OCI-LY7 (cell line): Measurements from ENCODE around the gene CACNB2. TPM values are rescaled to one million over a fixed set of nuclear protein-coding genes. Genes with fewer than 3 reads are reported as not detected.

Experiments
- BruUV-seq: library from RNA; stranded (reverse); fragments of 400-500 nt; replicated peaks from 2 replicates; lab custom pipeline; 2021; lab: Mats Ljungman, UMichigan
- CTCF ChIA-PET: fragments of 300-600 bp; sonication (Branson Sonifier 250); formaldehyde crosslinking; loops from one replicate; lab custom pipeline; 2022; ENCODE audit warnings: antibody characterized with exemption; ENCODE audit not compliant: unreplicated experiment; lab: Charles Lee
- POLR2A ChIA-PET: fragments of 300-600 bp; sonication (Branson Sonifier 250); formaldehyde crosslinking; loops from one replicate; lab custom pipeline; 2022; ENCODE audit warnings: antibody characterized with exemption; lab: Charles Lee
- DNase-seq: peaks from one replicate; pipeline ENCODE4 v3.0.0-alpha.2; 2015; ENCODE audit warnings: low spot score
- H2AFZ ChIP-seq: fragments of 200-600 bp; sonication (generic), shearing (Covaris generic); 2 replicates; pipeline ENCODE4 v1.6.1; 2014; ENCODE audit warnings: mild to moderate bottlenecking, antibody characterized with exemption, low read length, moderate library complexity
- H3K27ac ChIP-seq: fragments of 200-600 bp; sonication (generic); 2 replicates; pipeline ENCODE4 v1.5.1; 2014; ENCODE audit warnings: mixed run types, low read depth, mild to moderate bottlenecking, moderate library complexity, low read length, inconsistent platforms; ENCODE audit not compliant: poor library complexity, severe bottlenecking
- H3K36me3 ChIP-seq: fragments of 200-600 bp; sonication (generic); 2 replicates; pipeline ENCODE4 v1.6.1; 2014; ENCODE audit warnings: mild to moderate bottlenecking, antibody characterized with exemption, low read length, moderate library complexity, mixed read lengths; ENCODE audit not compliant: insufficient read depth
- H3K4me1 ChIP-seq: fragments of 200-600 bp; sonication (generic); 2 replicates; pipeline ENCODE4 v1.5.1; 2014; ENCODE audit warnings: mild to moderate bottlenecking, low read length; ENCODE audit not compliant: insufficient read depth, poor library complexity, severe bottlenecking
- H3K4me2 ChIP-seq: fragments of 200-600 bp; sonication (generic); 2 replicates; pipeline ENCODE4 v1.6.1; 2014; ENCODE audit warnings: mild to moderate bottlenecking, low read length
- H3K4me3 ChIP-seq: fragments of 200-600 bp; sonication (generic); 2 replicates; pipeline ENCODE4 v1.5.1; 2014; ENCODE audit warnings: mild to moderate bottlenecking, low read depth, low read length; ENCODE audit not compliant: poor library complexity, severe bottlenecking
- H3K79me2 ChIP-seq: fragments of 200-600 bp; sonication (generic); 2 replicates; pipeline ENCODE4 v1.6.1; 2016; ENCODE audit warnings: low read depth, mild to moderate bottlenecking, low read length, moderate library complexity, mixed read lengths; ENCODE audit not compliant: insufficient read depth
- H3K9me2 ChIP-seq: fragments of 200-600 bp; sonication (generic); 2 replicates; pipeline ENCODE4 v1.6.1; 2016; ENCODE audit warnings: mild to moderate bottlenecking, low read length, mixed read lengths; ENCODE audit not compliant: insufficient read depth
- H3K9me3 ChIP-seq: fragments of 200-600 bp; sonication (generic); 2 replicates; pipeline ENCODE4 v1.6.1; 2014; ENCODE audit warnings: mild to moderate bottlenecking, mixed run types, low read length, mixed read lengths
- H4K20me1 ChIP-seq: fragments of 200-600 bp; sonication (generic); 2 replicates; pipeline ENCODE4 v1.6.1; 2014; ENCODE audit warnings: mild to moderate bottlenecking, antibody characterized with exemption, low read length, moderate library complexity, mixed read lengths; ENCODE audit not compliant: insufficient read depth
- CTCF ChIP-seq: fragments of 200-600 bp; sonication (generic); conservative IDR thresholded peaks from 2 replicates; pipeline ENCODE4 v1.5.1; 2014; ENCODE audit warnings: mild to moderate bottlenecking, antibody characterized with exemption, low read length, moderate library complexity, mixed read lengths
- EZH2phosphoT487 ChIP-seq: fragments of 200-600 bp; sonication (generic); IDR thresholded peaks from 2 replicates; pipeline ENCODE4 v1.6.1; 2018; ENCODE audit warnings: low read depth, borderline replicate concordance, mild to moderate bottlenecking, mixed run types, antibody characterized with exemption, low read length, moderate library complexity, mixed read lengths
- intact Hi-C: fragments of 100-400 bp; cut with micrococcal nuclease; formaldehyde crosslinking; loops from one replicate; pipeline ENCODE4 v1.10.0; 2022; ENCODE audit not compliant: unreplicated experiment
- total RNA-seq, 2 experiments: library from RNA; depleted of rRNA in 1 of 2; stranded (reverse); fragments of >200 nt in 1 of 2; shearing (Covaris generic) in 1 of 2; gene quantifications; 2 replicates each; pipeline ENCODE4 v1.2.3, GENCODE V29; 2014 to 2022

CACNB2 gene
- total RNA-seq, 2 experiments from 2014 or later = not detected

DNA sequence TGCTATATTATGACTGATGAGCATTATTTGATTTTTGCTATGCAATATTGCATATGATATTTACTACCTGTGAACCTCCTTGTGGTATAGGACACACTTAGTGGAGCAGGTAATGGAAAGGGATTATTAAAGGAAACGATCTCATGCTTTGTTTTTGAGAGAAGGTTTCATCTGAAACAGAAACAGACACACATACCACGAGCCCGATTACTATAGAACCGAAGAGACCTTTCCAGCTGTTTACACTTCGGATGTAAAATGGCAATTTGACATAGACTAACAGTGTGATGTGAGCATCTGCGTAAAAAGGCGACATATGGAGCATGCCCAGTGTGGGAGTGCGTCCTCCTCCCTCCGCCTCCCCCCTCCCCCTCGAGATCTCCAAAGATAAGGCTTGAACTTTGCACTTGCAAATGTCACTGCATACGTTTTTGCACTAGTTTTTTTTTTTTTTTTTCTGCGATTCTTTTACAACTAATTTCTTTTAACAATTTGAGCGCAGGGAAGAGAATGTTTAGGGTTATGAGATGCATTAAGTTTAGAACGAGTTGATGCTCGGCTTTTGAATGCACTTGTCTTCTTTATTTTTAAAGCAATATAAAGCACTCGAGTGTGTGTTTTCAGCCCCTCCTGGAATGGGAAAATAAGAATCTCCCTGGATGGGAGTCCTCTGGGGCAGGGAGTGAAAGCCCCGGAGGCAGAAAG lies 260.1 kb downstream of the CACNB2 start:
- CTCF ChIA-PET = no interaction called here
- H4K20me1 ChIP-seq = no peaks in the 10 kb centered on the region

GRCh38 chr10:18400906-18401245 lies 260.7 kb downstream of the CACNB2 start:
- Histone ChIP-seq H3K27ac (no peak overlapping the region), H3K79me2 (no peaks in the 10 kb centered on the region), H3K36me3 (no peaks in the 10 kb centered on the region), H2AFZ (no peak overlapping the region), H3K9me3 (no peaks in the 10 kb centered on the region), H3K9me2 (no peaks in the 10 kb centered on the region), H3K4me3 (no peak overlapping the region), H4K20me1 (no peaks in the 10 kb centered on the region), H3K4me1 (no peaks in the 10 kb centered on the region), H3K4me2 (no peak overlapping the region)
- intact Hi-C loops = no loop called here
- no peak for DNase-seq
- ChIA-PET CTCF (no interaction called here), POLR2A (interaction anchor here (0.6 to 1.3 kb wide), 3 partner anchors 10 to 475 kb away, joined by 4 to 6 read pairs (median 4); no protein-coding TSS in a partner anchor)
- TF ChIP-seq EZH2phosphoT487 (no peak), CTCF (no peak)
- no TSS peak for BruUV-seq

More for the DNA sequence above, 260.1 kb downstream of the CACNB2 start:
- no peaks in the 10 kb centered on the region for H3K9me3 ChIP-seq
- no peak for TF ChIP-seq CTCF
- no peak for TF ChIP-seq EZH2phosphoT487
- no peak for DNase-seq
- no peaks in the 10 kb centered on the region for H3K4me1 ChIP-seq
- BruUV-seq = no TSS peak
- H3K79me2 ChIP-seq = no peaks in the 10 kb centered on the region
- POLR2A ChIA-PET = interaction anchor here (0.6 to 1.3 kb wide), 2 partner anchors 9 to 32 kb away, joined by 4 to 6 read pairs; no protein-coding TSS in a partner anchor
- H3K4me3 ChIP-seq = no peak overlapping the region
- intact Hi-C loops = no loop called here
- H3K36me3 ChIP-seq = no peaks in the 10 kb centered on the region
- no peak overlapping the region for H3K27ac ChIP-seq
- H2AFZ ChIP-seq = no peak overlapping the region
- H3K4me2 ChIP-seq = no peak overlapping the region
- H3K9me2 ChIP-seq = no peaks in the 10 kb centered on the region
